Right lobe of liver (tissue), 6 donors: Measurements from ENCODE around the gene PTPRCAP. TPM values are rescaled to one million over a fixed set of nuclear protein-coding genes. Genes with fewer than 3 reads are reported as not detected.

Experiments
- ATAC-seq, 4 donors: fragments of 200-7000 bp; cut with Tn5 transposase; one replicate each; pipeline ENCODE4 v1.9.1; 2020; ENCODE audit warnings: mild to moderate bottlenecking in 4 of 4, moderate library complexity in 4 of 4
- DNase-seq, 3 donors: peaks; one replicate each; pipeline ENCODE4 v3.0.0-alpha.2; 2020
- H3K27ac ChIP-seq, 3 donors: fragments of 200-600 bp; one replicate each; pipeline ENCODE4 v1.8.0; 2022
- H3K27me3 ChIP-seq, 2 donors: fragments of 200-600 bp; one replicate each; pipeline ENCODE4 v1.8.0; 2022
- H3K36me3 ChIP-seq, 4 donors: fragments of 200-600 bp; sonication (generic) in 1 of 4; one replicate each; pipeline versions ENCODE4 v1.5.1 to v1.8.0; 2017 to 2022; ENCODE audit warnings: control low read depth in 1 of 4
- H3K4me1 ChIP-seq, 4 donors: fragments of 200-600 bp; sonication (generic) in 1 of 4; one replicate each; pipeline versions ENCODE4 v1.5.1 to v1.8.0; 2017 to 2022; ENCODE audit warnings: control low read depth in 1 of 4
- H3K4me3 ChIP-seq, 3 donors: fragments of 200-600 bp; one replicate each; pipeline ENCODE4 v1.8.0; 2022
- H3K9me3 ChIP-seq, 4 donors: fragments of 200-600 bp; sonication (generic) in 1 of 4; one replicate each; pipeline versions ENCODE4 v1.5.1 to v1.8.0; 2017 to 2022; ENCODE audit warnings: control low read depth in 1 of 4
- CTCF ChIP-seq, 4 donors: fragments of 200-600 bp in 3 of 4; fragments of 450-650 bp in 1 of 4; IDR thresholded peaks; one replicate each; pipeline versions ENCODE4 v1.5.1 to v1.8.0; 2016 to 2022; ENCODE audit warnings: antibody characterized with exemption in 4 of 4, mild to moderate bottlenecking in 2 of 4
- POLR2A ChIP-seq: fragments of 450-650 bp; IDR thresholded peaks from one replicate; pipeline ENCODE4 v1.6.1; 2017; ENCODE audit warnings: antibody characterized with exemption, mild to moderate bottlenecking
- WGBS: methylation state at CpG from one replicate; pipeline ENCODE4 v1.1.6; 2018; ENCODE audit warnings: low coverage, low lambda C conversion rate; ENCODE audit not compliant: insufficient coverage; ENCODE audit errors: missing lambda C conversion rate; 5-methylcytosine and 5-hydroxymethylcytosine counted together
- intact Hi-C, 2 donors: fragments of 100-400 bp; cut with DNase I; formaldehyde crosslinking; loops; one replicate each; pipeline versions ENCODE4 v1.11.2 to v1.14.1; 2022
- total RNA-seq, 6 experiments: library from RNA; depleted of rRNA in 2 of 6; stranded (reverse); fragments of >200 nt in 2 of 6; fragmentation: NEBNext Ultra II Directional in 3 of 6; extraction: Animal tissue kit (Norgen Biotek cat#: 25700) in 3 of 6; gene quantifications; one replicate each; pipeline versions ENCODE4 v1.1.0 to v1.2.4, GENCODE V29; 2016 to 2023
- donor health status: DM: no; HTN: yes; CAD: no.
- donor health status: DM: no; HTN: no; CAD: no.
- donor health status: DM: no; HTN: no; CAD: no.
- donor health status: DM: no; HTN: yes; CAD: no.
- donor health status: DM: no; HTN: yes; CAD: no.

PTPRCAP gene
- total RNA-seq, 6 experiments from 2014 or later: 0.72 to 2.8 (median 2.1) TPM

DNA sequence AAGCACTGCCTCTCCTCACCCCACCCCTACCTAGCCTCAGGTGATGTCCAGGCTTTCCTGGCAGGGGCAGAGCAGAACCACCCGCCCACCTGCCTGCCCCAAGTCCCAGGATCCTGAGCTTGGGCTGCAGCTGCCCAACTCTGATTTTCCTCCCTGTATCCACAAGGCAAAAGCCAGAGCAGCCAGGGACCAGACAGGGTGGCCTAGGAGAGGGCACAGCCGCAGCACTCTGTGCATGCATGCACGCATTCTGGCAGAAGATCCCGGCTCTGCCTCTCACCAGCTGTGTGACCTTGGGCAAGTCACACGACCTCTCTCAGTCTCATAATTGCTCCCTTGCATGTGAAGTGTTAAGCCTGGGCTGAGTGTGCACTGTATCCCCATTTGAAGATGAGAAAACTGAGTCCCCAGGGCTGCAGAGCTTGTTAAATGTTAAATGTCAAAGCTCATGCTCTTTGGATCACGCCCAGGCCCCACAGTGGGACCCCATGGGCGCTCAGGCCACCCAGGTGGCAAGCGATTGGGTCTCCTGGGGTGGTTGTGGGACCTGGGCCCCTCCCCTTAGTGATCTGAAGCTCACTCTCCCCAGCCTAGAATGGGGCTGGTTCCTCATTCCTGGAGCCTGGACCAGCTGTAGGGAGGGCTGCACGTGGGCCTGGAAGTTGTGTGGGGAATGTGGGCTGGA, 24.8 kb downstream of the PTPRCAP start:
- 0% methylated on average over 3 of the region's 9 CpGs for WGBS
- Histone ChIP-seq H3K27me3 (no peaks in the 10 kb centered on the region), H3K9me3 (no peaks in the 10 kb centered on the region), H3K27ac (no peak overlapping the region), H3K36me3 (no peaks in the 10 kb centered on the region), H3K4me1 (peaks cover 0 to 9% (median 0%) of the 10 kb centered on the region in 4 donors), H3K4me3 (no peak overlapping the region)
- intact Hi-C loops: no loop called here
- TF ChIP-seq POLR2A: no peak
- TF ChIP-seq CTCF (IDR thresholded peaks at IDR 0.05): no peak
- ATAC-seq: no peak
- no peak for DNase-seq

DNA sequence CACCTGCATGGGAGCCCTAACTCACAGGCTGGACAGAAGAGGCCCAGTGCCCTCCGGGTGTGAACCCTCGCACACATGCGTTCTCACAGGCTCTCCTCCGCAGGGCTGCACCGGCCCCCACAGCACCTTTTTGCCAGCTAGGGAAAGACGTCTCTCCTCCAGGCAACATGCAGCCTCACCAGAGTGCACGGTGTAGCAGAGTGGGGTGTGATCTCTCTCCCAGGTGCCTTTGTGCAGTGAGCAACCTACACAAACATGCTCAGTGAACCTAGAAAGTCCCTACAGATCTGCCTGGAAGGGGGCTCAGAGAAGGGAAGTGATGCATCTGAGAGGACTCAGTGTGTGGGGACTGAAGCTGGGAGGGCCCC, 25.7 kb downstream of the PTPRCAP start:
- Histone ChIP-seq H3K9me3 (no peaks in the 10 kb centered on the region), H3K4me3 (no peak overlapping the region), H3K27ac (no peak overlapping the region), H3K4me1 (peaks cover 0 to 9% (median 0%) of the 10 kb centered on the region in 4 donors), H3K27me3 (no peaks in the 10 kb centered on the region), H3K36me3 (no peaks in the 10 kb centered on the region)
- WGBS: 29% methylated on average over 4 of the region's 7 CpGs
- intact Hi-C loops: no loop called here
- TF ChIP-seq CTCF (IDR thresholded peaks at IDR 0.05) (no peak), POLR2A (no peak)
- DNase-seq (no peak), ATAC-seq (no peak)

GRCh38 chr11:67410984-67411784, 26.3 kb downstream of the PTPRCAP start:
- Histone ChIP-seq H3K4me1 (peaks cover 0 to 9% (median 0%) of the 10 kb centered on the region in 4 donors), H3K36me3 (no peaks in the 10 kb centered on the region), H3K4me3 (no peak overlapping the region), H3K9me3 (no peaks in the 10 kb centered on the region), H3K27ac (no peak overlapping the region), H3K27me3 (no peaks in the 10 kb centered on the region)
- ATAC-seq (no peak), DNase-seq (no peak)
- TF ChIP-seq CTCF (IDR thresholded peaks at IDR 0.05) (no peak), POLR2A (no peak)
- WGBS: 56% methylated on average over 3 of the region's 17 CpGs
- intact Hi-C loops: no loop called here

- intact Hi-C loops: no loop called here
- no peak overlapping the region for H3K27ac ChIP-seq
- DNase-seq: peak in 1 of 3 donors; percentile 19
- H3K9me3 ChIP-seq: no peaks in the 10 kb centered on the region
- H3K36me3 ChIP-seq: no peaks in the 10 kb centered on the region
- WGBS: 50% methylated on average over 7 of the region's 15 CpGs
- H3K4me3 ChIP-seq: no peak overlapping the region
- no peaks in the 10 kb centered on the region for H3K27me3 ChIP-seq
- peaks cover 0 to 5% (median 0%) of the 10 kb centered on the region in 4 donors for H3K4me1 ChIP-seq
- ATAC-seq: no peak
- TF ChIP-seq CTCF (IDR thresholded peaks at IDR 0.05): no peak
Measured at GRCh38 chr11:67410369-67410831, 27.1 kb downstream of the PTPRCAP start.
